ENCODE data around the gene GRHL1.
"Not testable (repeated sequence)": the region's sequence is repeated elsewhere in the genome, so short reads cannot be mapped to it uniquely, and the experiment has no call there.

Gene GRHL1

DNA sequence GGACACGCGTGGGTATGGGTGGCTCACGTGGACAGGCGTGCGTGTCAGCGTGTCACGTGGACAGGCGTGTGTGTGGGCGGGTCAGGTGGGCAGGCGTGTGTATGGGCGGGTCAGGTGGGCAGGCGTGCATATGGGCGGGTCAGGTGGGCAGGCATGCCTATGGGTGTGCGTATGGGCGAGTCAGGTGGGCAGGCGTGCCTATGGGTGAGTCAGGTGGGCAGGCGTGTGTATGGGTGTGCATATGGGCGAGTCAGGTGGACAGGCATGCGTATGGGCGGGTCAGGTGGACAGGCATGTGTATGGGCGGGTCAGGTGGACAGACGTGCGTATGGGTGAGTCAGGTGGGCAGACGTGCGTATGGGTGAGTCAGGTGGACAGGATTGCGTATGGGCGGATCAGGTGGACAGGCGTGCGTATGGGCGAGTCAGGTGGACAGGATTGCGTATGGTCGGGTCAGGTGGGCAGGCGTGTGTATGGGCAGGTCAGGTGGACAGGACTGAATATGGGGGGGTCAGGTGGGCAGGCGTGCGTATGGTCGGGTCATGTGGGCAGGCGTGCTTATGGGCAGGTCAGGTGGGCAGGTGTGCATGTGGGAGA is 61.0 kb downstream of the GRHL1 start:
- DNase-seq, result not testable (repeated sequence)

DNA sequence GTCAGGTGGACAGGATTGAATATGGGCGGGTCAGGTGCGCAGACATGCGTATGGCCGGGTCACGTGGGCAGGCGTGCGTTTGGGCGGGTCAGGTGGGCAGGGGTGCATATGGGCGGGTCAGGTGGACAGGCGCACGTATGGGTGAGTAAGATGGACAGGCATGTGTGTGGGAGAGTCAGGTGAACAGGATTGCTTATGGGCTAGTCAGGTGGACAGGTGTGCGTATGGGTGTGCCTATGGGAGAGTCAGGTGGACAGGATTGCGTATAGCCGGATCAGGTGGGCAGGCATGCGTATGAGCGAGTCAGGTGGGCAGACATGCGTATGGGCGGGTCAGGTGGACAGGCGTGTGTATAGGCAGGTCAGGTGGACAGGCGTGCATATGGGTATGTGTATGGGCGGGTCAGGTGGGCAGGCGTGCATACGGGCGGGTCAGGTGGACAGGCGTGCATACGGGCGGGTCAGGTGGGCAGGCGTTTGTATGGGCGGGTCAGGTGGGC is 61.5 kb downstream of the GRHL1 start:
- DNase-seq, result no peak

DNA sequence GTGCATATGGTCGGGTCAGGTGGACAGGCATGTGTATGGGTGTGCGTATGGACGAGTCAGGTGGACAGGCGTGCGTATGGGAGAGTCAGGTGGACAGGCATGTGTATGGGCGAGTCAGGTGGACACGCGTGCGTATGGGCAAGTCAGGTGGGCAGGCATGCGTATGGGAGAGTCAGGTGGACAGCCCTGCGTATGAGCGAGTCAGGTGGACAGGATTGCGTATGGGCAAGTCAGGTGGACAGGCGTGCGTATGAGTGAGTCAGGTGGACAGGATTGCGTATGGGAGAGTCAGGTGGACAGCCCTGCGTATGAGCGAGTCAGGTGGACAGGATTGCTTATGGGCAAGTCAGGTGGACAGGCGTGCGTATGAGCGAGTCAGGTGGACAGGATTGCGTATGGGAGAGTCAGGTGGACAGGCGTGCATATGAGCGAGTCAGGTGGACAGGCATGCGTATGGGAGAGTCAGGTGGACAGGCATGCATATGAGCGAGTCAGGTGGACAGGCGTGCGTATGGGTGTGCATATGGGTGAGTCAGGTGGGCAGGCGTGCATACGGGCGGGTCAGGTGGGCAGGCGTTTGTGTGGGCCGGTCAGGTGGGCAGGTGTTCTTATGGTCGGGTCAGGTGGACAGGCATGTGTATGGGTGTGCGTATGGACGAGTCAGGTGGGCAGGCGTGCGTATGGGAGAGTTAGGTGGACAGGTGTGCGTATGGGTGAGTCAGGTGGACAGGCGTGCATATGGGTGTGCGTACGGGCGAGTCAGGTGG is 62.3 kb downstream of the GRHL1 start:
- DNase-seq, result not testable (repeated sequence)

DNA sequence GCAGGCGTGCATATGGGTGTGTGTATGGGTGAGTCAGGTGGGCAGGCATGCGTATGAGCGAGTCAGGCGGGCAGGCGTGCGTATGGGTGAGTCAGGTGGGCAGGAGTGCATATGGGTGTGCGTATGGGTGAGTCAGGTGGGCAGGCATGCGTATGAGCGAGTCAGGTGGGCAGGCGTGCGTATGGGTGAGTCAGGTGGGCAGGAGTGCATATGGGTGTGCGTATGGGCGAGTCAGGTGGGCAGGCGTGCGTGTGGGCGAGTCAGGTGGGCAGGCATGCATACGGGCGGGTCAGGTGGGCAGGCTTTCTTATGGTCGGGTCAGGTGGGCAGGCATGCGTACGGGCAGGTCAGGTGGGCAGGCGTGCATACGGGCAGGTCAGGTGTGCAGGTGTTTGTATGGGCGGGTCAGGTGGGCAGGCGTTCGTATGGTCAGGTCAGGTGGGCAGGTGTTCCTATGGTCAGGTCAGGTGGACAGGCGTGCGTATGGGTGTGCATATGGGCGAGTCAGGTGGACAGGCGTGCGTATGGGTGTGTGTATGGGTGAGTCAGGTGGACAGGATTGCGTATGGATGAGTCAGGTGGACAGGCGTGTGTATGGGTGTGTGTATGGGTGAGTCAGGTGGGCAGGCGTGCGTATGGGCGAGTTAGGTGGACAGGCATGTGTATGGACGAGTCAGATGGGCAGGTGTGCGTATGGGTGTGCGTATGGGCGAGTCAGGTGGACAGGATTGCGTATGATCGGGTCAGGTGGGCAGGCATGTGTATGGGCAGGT is 63.1 kb downstream of the GRHL1 start:
- DNase-seq, result no peak

DNA sequence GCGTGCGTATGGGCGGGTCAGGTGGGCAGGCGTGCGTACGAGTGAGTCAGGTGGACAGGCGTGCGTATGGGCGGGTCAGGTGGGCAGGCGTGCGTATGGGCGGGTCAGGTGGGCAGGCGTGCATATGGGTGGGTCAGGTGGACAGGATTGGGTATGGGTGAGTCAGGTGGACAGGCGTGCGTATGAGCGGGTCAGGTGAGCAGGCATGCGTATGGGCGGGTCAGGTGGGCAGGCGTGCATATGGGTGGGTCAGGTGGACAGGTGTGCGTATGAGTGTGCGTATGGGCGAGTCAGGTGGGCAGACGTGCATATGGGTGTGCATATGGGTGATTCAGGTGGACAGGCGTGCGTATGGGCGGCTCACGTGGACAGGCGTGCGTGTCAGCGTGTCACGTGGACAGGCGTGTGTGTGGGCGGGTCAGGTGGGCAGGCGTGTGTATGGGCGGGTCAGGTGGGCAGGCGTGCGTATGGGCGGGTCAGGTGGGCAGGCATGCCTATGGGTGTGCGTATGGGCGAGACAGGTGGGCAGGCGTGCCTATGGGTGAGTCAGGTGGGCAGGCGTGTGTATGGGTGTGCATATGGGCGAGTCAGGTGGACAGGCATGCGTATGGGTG is 64.0 kb downstream of the GRHL1 start:
- DNase-seq, result not testable (repeated sequence)

DNA sequence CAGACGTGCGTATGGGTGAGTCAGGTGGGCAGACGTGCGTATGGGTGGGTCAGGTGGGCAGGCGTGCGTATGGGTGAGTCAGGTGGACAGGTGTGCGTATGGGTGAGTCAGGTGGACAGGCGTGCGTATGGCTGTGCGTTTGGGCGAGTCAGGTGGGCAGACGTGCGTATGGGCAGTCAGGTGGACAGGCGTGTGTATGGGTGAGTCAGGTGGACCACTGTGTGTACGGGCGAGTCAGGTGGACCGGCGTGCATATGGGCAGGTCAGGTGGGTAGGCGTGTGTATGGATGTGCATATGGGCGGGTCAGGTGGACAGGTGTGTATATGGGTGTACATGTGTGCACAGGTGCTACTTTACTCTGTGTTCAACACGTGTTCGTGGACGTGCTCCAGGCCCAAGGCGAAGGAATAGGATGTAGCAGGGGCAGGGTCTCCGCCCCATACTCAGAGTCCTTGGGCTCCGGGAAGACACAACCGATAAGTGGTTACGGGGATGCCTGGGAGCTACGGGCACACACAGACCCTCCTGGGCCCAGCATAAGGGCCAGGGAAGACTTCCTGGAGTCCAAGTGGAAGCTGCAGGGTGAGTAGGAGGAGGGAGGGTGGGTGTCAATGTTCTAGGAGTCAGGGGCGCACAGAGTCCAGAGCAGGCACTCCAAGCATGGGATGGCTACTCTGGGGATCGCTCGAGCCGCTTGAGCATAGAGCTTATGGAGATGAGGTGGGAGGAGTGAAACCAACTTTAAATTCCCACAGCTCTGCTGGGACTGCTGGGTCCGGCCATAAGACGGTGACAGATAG is 64.7 kb downstream of the GRHL1 start:
- no peak for DNase-seq

DNA sequence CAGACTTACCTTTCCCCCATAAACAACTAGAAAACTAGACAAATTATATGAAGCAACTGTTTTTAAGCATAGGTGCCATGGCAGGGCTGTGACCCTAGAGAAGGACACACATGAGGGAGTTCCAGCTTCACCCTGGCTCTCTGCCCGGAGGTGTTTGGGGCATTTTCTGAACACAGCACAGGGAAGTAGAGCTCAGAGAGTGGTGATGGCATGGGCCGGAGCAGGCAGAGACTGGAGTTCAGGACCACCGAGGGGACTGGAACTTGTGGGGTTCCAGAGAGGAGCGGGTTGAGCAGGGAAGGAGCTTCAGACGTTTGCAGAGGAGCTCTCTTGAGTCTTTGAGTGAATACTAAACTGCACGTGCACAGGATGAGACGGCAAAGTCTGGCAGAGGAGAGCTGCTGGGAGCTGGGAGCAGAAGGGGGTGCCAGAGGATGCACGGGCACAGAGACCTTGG is 65.3 kb downstream of the GRHL1 start:
- no peak for DNase-seq

DNA sequence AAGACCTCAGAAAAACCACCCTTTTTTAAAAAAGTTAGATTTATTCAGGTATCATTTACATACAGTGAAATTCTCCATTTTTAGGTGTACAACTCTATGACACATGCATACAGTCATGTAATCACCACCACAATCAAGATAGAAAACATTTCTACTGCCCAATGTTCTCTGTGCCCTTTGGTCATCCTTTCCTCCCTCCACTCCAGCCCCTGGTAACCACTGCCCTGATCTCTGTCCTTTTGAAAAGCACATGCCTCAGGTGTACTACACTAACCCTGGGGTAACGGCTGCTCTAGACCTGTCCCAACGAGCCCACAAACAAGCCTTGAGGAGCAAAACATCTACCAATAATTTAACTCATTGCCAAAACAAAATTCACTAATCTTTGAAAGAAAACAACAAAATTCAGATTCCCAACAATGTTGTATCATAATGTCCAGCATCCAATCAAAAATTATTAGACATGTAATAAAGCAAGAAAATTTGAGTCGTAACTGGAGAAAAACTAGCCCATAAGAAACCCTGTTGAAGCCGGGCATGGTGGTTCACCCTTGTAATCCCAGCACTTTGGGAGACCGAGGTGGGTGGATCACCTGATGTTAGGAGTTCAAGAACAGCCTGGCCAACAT is 65.9 kb downstream of the GRHL1 start:
- DNase-seq, result no peak

DNA sequence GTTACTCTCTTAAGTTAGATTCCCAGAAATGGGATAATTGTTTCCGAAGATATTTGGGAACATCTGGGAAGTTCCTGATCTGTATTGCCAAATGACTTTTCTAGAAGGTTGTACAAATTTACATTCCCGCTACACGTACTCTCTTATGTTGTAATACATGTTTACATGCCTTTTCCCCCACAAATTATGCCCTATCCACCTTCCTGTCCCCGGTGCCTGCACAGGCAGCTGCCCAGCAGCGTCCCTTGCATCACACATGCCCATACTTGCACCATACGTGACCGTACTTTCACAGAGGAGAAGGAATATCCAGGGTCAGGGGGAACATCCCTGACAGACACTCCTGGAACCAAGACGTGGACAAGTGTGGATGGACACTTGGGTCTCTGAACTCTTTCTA is 67.7 kb downstream of the GRHL1 start:
- no peak for DNase-seq

DNA sequence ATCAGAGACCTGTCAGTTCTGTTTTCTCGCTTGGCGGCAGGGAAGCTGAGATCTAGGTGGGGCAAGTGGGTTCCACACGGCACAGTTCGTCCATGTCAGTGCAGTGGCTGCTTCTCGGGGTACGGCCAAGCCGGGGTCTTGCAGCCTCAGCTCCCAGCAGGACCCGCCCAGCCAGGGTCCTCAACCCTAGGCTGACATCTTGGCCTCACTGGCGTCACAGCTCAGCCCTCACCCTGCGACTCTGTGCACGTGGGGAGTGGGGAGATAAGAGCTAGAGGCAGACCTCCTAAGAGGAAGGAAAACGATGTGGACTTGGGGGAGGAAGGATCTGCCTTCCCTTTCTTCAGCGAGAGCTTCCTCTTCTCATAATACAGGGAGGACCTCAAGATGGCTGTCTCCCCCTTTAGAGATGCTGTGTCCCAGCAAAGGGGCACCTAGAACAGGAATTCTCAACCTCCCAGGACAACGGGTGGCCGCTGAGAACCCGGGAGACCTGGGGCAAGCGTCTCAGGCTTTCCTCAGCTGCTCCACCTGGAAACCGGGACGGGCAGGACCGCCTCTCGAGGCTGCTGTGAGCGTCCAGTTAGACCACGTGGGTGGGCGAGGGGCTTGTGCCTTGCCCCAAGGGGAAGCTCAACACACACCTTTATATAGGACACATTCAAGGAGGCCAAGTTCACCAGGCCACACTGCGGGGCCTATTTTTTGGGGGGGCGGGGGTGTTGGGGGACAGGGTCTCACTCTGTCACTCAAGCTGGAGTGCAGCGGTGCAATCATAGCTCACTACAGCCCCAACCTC is 68.3 kb downstream of the GRHL1 start:
- DNase-seq, result no peak

DNA sequence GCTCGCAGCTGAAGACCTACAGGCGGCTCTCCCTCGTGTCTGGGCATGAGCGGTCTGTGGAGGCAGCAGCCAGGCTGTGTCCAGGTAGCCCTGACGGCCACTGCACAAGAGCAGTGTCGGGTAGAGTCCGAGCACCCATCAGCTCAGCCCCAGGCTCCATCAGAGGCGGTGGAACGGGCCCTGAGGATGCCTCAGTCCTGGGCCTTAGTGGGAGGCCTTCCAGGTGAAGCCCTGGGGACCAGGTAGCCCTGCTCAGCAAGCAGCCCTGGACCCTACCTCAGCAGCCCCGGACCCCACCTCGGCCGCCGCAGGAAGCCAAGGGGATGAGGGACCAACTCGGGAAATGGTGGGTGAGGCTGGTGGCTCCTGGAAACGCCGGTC is 70.5 kb downstream of the GRHL1 start:
- DNase-seq, result no peak

DNA sequence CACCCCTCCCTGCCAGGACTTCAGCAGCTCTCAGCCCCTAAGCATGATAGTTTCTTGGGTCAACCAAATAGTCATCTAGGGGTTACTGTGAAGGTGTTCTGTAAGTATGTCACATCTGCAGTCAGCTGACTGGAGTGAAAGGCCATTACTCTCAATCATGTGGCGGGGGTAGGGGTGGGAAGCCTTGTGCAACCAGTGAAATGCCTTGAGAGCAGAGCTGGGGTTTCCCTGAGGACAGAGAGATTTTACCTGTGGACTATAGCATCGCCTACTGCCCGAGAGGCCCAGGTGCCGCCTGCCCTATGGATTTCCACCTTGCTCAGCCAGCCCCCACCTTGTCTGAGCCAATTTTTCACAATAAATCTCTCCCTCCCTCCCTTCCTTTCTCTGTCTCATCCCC is 71.0 kb downstream of the GRHL1 start:
- no peak for DNase-seq

DNA sequence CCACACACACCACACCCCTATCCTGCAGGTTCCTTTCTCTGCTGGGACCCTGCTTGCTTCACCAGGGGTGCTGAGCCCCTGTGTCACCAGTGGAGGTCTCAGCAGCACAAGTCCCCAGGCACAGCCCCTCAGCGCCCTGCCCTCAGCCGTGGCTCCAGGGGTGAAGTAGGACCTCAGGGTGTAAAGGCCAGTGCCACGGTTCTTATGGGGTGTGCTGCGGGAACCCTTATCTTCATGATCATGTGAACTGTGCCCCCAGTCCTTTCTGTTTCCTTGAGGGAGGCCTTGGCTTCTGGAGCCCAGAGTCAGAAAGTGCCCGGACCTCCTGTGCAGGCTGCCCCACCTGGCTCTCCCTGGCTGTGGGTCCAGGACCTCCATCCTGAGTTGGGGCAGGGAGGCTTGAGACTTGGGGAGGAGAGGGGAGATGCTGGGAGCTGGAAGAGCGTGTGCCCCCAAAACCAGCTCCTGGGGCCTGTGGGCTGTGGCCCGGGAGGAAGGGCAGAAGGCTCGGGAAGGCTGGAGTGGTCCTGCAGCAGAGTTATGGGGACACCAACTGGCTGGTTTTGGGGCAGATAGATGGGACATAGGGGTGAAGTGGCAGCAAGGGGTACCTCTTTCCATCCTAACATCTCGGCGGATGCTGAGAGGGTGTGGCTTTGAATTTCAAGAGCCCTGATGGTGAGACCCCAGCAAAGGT is 71.6 kb downstream of the GRHL1 start:
- no peak for DNase-seq

DNA sequence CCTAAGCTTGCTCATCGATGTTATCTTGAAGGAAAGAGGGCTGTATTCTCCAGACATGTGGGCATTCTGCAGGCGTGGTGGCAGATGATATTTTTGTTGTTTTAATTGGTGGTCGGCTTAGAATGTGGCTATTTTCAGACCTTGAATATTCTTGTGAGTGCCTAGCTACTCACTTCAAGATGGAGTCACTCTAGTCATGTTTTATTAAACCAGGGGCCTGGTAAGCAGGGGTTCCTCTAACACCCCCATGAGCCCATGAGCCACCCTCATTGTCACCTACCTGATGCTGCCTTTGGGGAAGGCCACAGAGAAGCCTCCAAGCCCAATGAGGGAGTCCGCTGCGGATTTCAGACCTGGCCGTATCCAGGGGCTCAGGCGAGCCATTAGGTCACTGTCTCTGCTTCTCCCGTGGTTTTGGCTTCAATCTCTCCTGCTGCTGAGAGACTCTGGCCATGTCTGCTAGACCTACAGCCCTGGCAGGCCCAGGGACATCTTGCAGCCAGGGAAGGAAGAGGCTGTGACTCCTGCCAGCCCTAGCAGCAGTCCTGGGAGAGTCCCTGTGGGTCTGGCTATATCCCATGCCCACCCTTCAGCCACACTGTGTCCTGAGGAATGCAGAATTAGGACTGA is 75.6 kb downstream of the GRHL1 start:
- no peak for DNase-seq

DNA sequence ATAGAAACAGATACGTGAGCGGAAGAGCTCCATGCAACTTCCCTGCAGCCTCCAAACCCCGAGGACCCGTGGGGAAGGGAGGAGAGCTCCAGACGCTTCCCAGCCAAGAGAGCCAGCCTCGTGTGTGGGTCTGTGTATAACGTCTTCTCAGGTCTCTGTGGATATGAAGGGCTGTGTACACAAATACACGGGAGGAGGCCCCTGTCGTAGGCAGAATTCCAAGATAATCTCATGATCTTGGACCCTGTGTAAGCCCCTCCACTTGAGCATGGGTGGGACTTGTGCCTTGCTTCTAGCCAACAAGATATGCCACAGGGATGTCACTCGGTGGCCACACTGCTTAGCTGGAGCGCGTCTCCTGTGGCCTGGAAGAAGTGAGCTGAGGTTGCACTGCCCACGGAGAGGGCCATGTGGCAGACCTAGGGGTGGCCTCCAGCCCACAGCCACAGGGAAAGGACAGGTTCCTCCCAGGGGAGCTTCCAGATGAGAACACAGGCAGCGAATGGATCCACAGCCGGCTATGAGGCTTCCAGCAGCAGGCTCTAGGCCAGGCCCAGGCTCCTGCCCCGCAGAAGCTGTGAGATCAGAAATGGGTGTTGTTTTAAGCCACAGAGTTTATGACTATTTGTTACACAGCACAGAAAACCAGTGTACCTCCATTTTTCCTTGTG is 76.3 kb downstream of the GRHL1 start:
- no peak for DNase-seq

DNA sequence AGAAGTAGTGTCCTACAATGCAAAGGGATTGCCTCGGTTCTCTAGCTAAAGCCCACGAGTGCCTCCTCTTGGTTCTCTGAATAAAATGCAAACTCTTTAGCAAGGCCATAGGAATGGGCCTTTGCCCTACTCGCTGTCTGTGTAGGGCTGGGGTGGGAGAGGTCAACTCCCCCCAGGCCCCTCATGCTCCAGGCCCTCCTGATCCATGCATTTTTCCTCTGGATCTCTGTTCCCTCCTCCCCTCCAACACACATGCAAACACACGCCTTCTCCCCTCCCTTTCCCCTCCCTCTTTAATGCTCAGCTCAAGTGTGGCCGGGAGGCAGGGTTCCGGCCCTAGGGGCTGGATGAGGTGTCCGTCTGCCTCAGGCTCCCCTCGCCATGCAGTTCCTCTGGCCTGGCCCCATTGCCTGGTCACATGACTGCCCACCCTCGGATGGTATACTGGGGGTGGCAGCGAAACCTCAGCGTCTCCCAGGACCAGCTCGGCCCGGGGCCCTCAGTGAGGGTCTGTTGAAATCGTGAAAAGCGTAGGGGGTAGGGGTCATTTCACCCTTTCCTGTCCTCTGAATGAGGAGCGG is 77.0 kb downstream of the GRHL1 start:
- no peak for DNase-seq

DNA sequence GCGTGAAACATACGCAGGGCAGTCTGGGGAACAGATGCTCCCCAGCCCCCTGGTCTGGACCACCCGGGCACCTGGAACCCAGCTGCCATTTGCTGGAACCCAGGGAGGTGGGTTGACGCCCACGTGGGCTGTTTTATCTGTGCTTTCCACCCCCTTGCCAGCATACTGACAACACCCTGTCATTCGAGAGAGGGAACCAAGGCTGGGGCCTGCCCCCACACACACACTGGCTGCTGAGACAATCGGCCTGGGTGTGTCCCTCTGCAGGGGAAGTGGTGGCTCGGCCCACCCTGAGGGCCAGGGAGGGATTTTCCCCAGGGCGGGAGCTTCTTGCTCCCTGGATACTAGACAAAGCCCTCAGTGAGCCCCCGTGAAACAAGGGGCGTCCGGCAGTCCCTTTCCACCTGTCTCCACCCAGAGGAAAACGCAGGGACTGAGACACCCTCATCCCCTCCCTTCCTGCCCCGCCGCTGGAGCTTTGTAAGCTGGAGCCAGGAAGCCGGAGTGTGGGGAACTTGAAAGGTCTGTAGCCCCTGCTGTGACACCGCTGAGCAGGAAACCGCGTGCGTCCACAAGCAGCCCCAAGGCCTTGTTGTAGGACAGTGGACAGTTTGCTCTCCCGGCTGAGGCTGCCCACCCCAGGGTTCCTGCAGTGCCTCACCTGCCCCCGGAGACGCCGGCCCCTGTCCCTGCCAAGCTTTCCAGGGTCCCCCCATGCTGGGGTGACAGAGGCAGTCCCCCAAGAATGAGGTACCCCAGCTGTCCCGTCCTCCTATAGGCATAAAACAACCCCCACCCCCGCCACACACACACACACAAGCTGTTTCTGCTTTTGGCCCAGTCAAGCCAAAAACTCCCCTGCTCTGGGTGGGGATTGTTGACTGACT is 77.7 kb downstream of the GRHL1 start:
- no peak for DNase-seq

DNA sequence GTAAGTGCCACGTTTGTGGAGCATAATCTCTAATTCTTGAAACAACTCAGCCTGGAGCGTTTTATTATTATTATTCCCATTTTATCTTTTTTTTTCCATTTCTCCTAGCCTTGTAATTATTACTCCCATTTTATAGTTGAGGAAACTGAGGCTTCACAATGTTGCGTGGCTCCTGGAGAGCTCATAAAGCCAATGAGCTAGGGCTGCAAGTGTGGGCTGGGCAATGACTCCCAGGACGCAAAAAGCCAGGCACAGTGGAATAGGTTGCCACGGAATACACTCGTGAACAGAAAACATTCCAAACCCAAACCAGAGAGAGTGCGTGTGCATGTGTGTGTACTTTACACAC is 78.4 kb downstream of the GRHL1 start:
- DNase-seq, result no peak

All from DMS153 (cell line).